ENCODE results near the gene JAGN1.
"Not testable (repeated sequence)": the region's sequence is repeated elsewhere in the genome, so short reads cannot be mapped to it uniquely, and the experiment has no call there.

JAGN1 gene

GRCh38 chr3:9866639-9867038 lies 23.8 kb upstream of the JAGN1 start:
- DNase-seq (ENCODE audit: low read depth in 2 of 3, low spot score in 2 of 3): no peak

- no peak for DNase-seq (ENCODE audit: low read depth in 2 of 3, low spot score in 2 of 3)
Observed at GRCh38 chr3:9867106-9867505, 23.3 kb upstream of the JAGN1 start.

GRCh38 chr3:9869955-9870354 lies 20.5 kb upstream of the JAGN1 start:
- no peak for DNase-seq (ENCODE audit: low read depth in 2 of 3, low spot score in 2 of 3)

GRCh38 chr3:9870978-9871377 lies 19.4 kb upstream of the JAGN1 start:
- DNase-seq (ENCODE audit: low read depth in 2 of 3, low spot score in 2 of 3): no peak

- not testable (repeated sequence) for DNase-seq (ENCODE audit: low read depth in 2 of 3, low spot score in 2 of 3)
Observed at GRCh38 chr3:9872067-9872466, 18.3 kb upstream of the JAGN1 start.

GRCh38 chr3:9875448-9875847 lies 15.0 kb upstream of the JAGN1 start:
- no peak for DNase-seq (ENCODE audit: low read depth in 2 of 3, low spot score in 2 of 3)

GRCh38 chr3:9876255-9876654 lies 14.2 kb upstream of the JAGN1 start:
- not testable (repeated sequence) for DNase-seq (ENCODE audit: low read depth in 2 of 3, low spot score in 2 of 3)

- DNase-seq (ENCODE audit: low read depth in 2 of 3, low spot score in 2 of 3): no peak
Observed at GRCh38 chr3:9876991-9877390, 13.4 kb upstream of the JAGN1 start.

GRCh38 chr3:9878700-9879099 lies 11.7 kb upstream of the JAGN1 start:
- no peak for DNase-seq (ENCODE audit: low read depth in 2 of 3, low spot score in 2 of 3)

GRCh38 chr3:9879830-9880549 lies 10.4 kb upstream of the JAGN1 start, which contains the start of gene CIDEC:
CIDEC (minus strand) TSS chr3:9880253; CDS start chr3:9878486, 1,767 bp downstream.
- DNase-seq (ENCODE audit: low read depth in 2 of 3, low spot score in 2 of 3): no peak

- DNase-seq (ENCODE audit: low read depth in 2 of 3, low spot score in 2 of 3): no peak
Observed at GRCh38 chr3:9881441-9881840, 9.0 kb upstream of the JAGN1 start.

GRCh38 chr3:9883706-9884554 lies 6.5 kb upstream of the JAGN1 start:
- no peak for DNase-seq (ENCODE audit: low read depth in 2 of 3, low spot score in 2 of 3)

- DNase-seq (ENCODE audit: low read depth in 2 of 3, low spot score in 2 of 3): no peak
Observed at GRCh38 chr3:9884555-9885165, 5.8 kb upstream of the JAGN1 start.

GRCh38 chr3:9886328-9886727 lies 4.1 kb upstream of the JAGN1 start:
- DNase-seq (ENCODE audit: low read depth in 2 of 3, low spot score in 2 of 3): no peak

- no peak for DNase-seq (ENCODE audit: low read depth in 2 of 3, low spot score in 2 of 3)
Observed at GRCh38 chr3:9887480-9887879, 2.9 kb upstream of the JAGN1 start.

GRCh38 chr3:9888540-9888939 lies 1.9 kb upstream of the JAGN1 start:
- DNase-seq (ENCODE audit: low read depth in 2 of 3, low spot score in 2 of 3): no peak

GRCh38 chr3:9889405-9889804 lies 1.0 kb upstream of the JAGN1 start:
- no peak for DNase-seq (ENCODE audit: low read depth in 2 of 3, low spot score in 2 of 3)

GRCh38 chr3:9891072-9891622 lies 737 bp downstream of the JAGN1 start:
- no peak for DNase-seq (ENCODE audit: low read depth in 2 of 3, low spot score in 2 of 3)

GRCh38 chr3:9893739-9894138 lies 3.3 kb downstream of the JAGN1 start:
- no peak for DNase-seq (ENCODE audit: low read depth in 2 of 3, low spot score in 2 of 3)

GRCh38 chr3:9895715-9896114 lies 5.3 kb downstream of the JAGN1 start:
- DNase-seq (ENCODE audit: low read depth in 2 of 3, low spot score in 2 of 3): not testable (repeated sequence)

- not testable (repeated sequence) for DNase-seq (ENCODE audit: low read depth in 2 of 3, low spot score in 2 of 3)
Observed at GRCh38 chr3:9896755-9897407, 6.5 kb downstream of the JAGN1 start.

Measured in activated CD8-positive, alpha-beta memory T cell treated with anti-CD3 and anti-CD28 coated beads for 48 hours (primary cell).